Peyer's patch (tissue), 4 donors: ENCODE results near the gene KPNA3.

Source experiments
- POLR2A ChIP-seq, 2 donors: fragments of 450-650 bp; IDR thresholded peaks; one replicate each; pipeline ENCODE4 v1.5.1; 2017; ENCODE audit warnings: antibody characterized with exemption in 2 of 2, mild to moderate bottlenecking in 2 of 2, moderate library complexity in 2 of 2
- TF ChIP-seq, protein P1 (sequence below), 6 experiments: fragments of 450-650 bp in 4 of 6; fragments of 200-600 bp in 2 of 6; sonication (generic) in 1 of 6; IDR thresholded peaks; one replicate each; pipeline ENCODE4 v1.5.1; 2017 to 2019; ENCODE audit warnings: antibody characterized with exemption in 6 of 6, mild to moderate bottlenecking in 3 of 6, moderate library complexity in 1 of 6

DNA sequence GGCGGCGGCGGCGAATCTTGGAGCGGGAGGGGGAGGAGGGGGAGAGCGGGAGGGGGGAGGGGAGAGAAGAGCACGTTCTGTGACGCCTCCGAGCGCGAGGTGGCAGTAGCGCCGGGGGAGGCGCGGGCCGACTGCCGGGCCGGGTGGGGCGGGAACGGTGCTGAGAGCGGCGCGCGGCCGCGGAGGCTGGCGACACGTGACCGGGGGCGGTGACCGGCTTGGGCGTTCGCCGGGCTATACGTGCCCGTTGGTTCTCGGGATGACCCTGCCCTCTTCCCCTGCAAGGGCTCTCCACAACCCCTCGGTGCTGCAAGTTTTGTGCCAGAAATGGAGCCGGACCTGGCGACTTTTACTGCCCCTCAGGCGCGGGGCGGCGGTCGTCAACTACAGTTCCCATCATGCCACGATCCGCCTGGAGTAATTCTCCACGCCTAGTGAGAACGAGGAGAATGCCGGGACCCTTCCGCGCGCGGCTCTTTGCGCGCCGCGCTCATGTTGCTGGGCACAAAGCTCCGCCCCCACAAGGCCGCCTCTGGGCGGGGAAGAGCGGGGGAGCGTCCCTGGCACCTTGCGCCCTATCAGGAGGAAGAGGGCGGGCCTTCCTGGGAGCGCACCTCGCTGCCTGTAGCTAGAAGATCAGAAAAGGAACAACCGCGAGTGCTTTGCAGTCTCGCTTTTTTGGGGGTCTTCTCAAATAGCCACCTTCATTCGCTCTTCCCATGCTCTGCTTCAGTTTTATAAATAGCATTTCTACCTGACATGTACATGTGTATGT, at the start of gene KPNA3:
- TF ChIP-seq, protein P1, sequence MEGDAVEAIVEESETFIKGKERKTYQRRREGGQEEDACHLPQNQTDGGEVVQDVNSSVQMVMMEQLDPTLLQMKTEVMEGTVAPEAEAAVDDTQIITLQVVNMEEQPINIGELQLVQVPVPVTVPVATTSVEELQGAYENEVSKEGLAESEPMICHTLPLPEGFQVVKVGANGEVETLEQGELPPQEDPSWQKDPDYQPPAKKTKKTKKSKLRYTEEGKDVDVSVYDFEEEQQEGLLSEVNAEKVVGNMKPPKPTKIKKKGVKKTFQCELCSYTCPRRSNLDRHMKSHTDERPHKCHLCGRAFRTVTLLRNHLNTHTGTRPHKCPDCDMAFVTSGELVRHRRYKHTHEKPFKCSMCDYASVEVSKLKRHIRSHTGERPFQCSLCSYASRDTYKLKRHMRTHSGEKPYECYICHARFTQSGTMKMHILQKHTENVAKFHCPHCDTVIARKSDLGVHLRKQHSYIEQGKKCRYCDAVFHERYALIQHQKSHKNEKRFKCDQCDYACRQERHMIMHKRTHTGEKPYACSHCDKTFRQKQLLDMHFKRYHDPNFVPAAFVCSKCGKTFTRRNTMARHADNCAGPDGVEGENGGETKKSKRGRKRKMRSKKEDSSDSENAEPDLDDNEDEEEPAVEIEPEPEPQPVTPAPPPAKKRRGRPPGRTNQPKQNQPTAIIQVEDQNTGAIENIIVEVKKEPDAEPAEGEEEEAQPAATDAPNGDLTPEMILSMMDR (IDR thresholded peaks at IDR 0.05) = peak in 4 of 6 experiments; percentile 5 to 23 (median 13)
- TF ChIP-seq POLR2A (IDR thresholded peaks at IDR 0.05) = peak; percentile 58 to 78
